H1 (cell line): ENCODE results near the gene ADAMTSL2. TPM values are rescaled to one million over a fixed set of nuclear protein-coding genes. Genes with fewer than 3 reads are reported as not detected.

Experiments
- CTCF ChIA-PET: fragments of 300-600 bp; sonication (Branson Sonifier 250); formaldehyde crosslinking; loops from one replicate; lab custom pipeline; 2021; ENCODE audit not compliant: partially characterized antibody; lab: Charles Lee
- POLR2A ChIA-PET: fragments of 300-600 bp; sonication (Branson Sonifier 250); formaldehyde crosslinking; loops from one replicate; lab custom pipeline; 2021; ENCODE audit warnings: inconsistent platforms; ENCODE audit not compliant: partially characterized antibody; lab: Charles Lee
- DNase-seq, 2 experiments: peaks; one replicate each; pipeline versions ENCODE4 v3.0.0 to v3.0.0-alpha.2; 2010 to 2022; ENCODE audit warnings: low spot score in 2 of 2, low read depth in 1 of 2, mixed read lengths in 1 of 2
- FAIRE-seq: peaks from 2 replicates; lab custom pipeline; 2011; peaks lifted over from hg19 to GRCh38; lab: Jason Lieb, UNC
- H2AFZ ChIP-seq: 2 replicates; pipeline ENCODE4 v1.8.1; 2012; ENCODE audit warnings: low read length, inconsistent platforms
- H2AK5ac ChIP-seq: 2 replicates; pipeline ENCODE4 v1.6.1; 2013; ENCODE audit warnings: low read depth, low read length
- H2BK120ac ChIP-seq: replicated peaks from 2 replicates; pipeline ENCODE3; 2013; ENCODE audit warnings: low read depth, low read length, inconsistent platforms
- H2BK12ac ChIP-seq: 2 replicates; pipeline ENCODE4 v1.6.1; 2013; ENCODE audit warnings: low read depth, low read length
- H2BK15ac ChIP-seq: 2 replicates; pipeline ENCODE4 v1.6.1; 2013; ENCODE audit warnings: low read length
- H2BK20ac ChIP-seq: 2 replicates; pipeline ENCODE4 v1.6.1; 2013; ENCODE audit warnings: low read length
- H2BK5ac ChIP-seq: 2 replicates; pipeline ENCODE4 v1.6.1; 2013; ENCODE audit warnings: low read depth, low read length
- H3K14ac ChIP-seq: 2 replicates; pipeline ENCODE4 v1.6.1; 2013; ENCODE audit warnings: inconsistent platforms; ENCODE audit not compliant: insufficient read length
- H3K18ac ChIP-seq: 2 replicates; pipeline ENCODE4 v1.6.1; 2013; ENCODE audit warnings: low read length; ENCODE audit errors: extremely low read depth
- H3K23ac ChIP-seq: 2 replicates; pipeline ENCODE4 v1.6.1; 2013; ENCODE audit warnings: inconsistent platforms; ENCODE audit not compliant: insufficient read length
- H3K23me2 ChIP-seq: 2 replicates; pipeline ENCODE4 v1.6.1; 2013; ENCODE audit warnings: low read depth, low read length
- H3K27ac ChIP-seq: 2 replicates; pipeline ENCODE4 v1.6.1; 2011; ENCODE audit warnings: low read depth, low read length, inconsistent platforms
- H3K27me3 ChIP-seq, 4 experiments: replicated peaks in 1 of 4; 1 replicate in 1 of 4; 2 replicates in 3 of 4; pipeline versions ENCODE4 v1.6.1 to v1.8.1; 2011 to 2013; ENCODE audit warnings: low read length in 3 of 4, mild to moderate bottlenecking in 3 of 4, inconsistent platforms in 2 of 4, mixed read lengths in 2 of 4, moderate library complexity in 1 of 4; ENCODE audit not compliant: control insufficient read depth in 3 of 4, insufficient read depth in 3 of 4; ENCODE audit errors: extremely low read depth in 1 of 4
- H3K36me3 ChIP-seq, 4 experiments: 2 replicates each; pipeline versions ENCODE4 v1.6.1 to v1.8.1; 2011 to 2013; ENCODE audit warnings: mild to moderate bottlenecking in 4 of 4, low read length in 3 of 4, moderate library complexity in 2 of 4, control low read depth in 1 of 4, inconsistent platforms in 1 of 4; ENCODE audit not compliant: insufficient read depth in 4 of 4, control insufficient read depth in 2 of 4
- H3K4ac ChIP-seq: replicated peaks from 2 replicates; pipeline ENCODE3; 2013; ENCODE audit warnings: low read length, low read depth, mixed read lengths, inconsistent platforms; ENCODE audit not compliant: insufficient read length
- H3K4me1 ChIP-seq, 4 experiments: replicated peaks in 1 of 4; 1 replicate in 1 of 4; 2 replicates in 3 of 4; pipeline versions ENCODE4 v1.6.1 to v1.8.1; 2011 to 2013; ENCODE audit warnings: low read length in 3 of 4, inconsistent platforms in 2 of 4, mixed read lengths in 1 of 4; ENCODE audit not compliant: insufficient read depth in 4 of 4, control insufficient read depth in 3 of 4
- H3K4me2 ChIP-seq, 2 experiments: 2 replicates each; pipeline versions ENCODE4 v1.6.1 to v1.8.1; 2011 to 2013; ENCODE audit warnings: low read depth in 2 of 2, low read length in 2 of 2, control low read depth in 1 of 2, inconsistent platforms in 1 of 2, mild to moderate bottlenecking in 1 of 2; ENCODE audit not compliant: insufficient read depth in 1 of 2
- H3K4me3 ChIP-seq, 4 experiments: fragments of 200-600, 300-600 bp in 1 of 4; sonication (generic), shearing (Covaris generic), sonication (Bioruptor Twin) in 1 of 4; 2 replicates each; pipeline versions ENCODE4 v1.5.1 to v1.8.1; 2011 to 2016; ENCODE audit warnings: low read length in 4 of 4, low read depth in 3 of 4, control low read depth in 2 of 4, inconsistent platforms in 2 of 4, mild to moderate bottlenecking in 2 of 4, mixed read lengths in 1 of 4, moderate library complexity in 1 of 4; ENCODE audit not compliant: insufficient read depth in 2 of 4; ENCODE audit errors: extremely low read depth in 1 of 4
- H3K56ac ChIP-seq: replicated peaks from 2 replicates; pipeline ENCODE3; 2013; ENCODE audit warnings: low read depth, mild to moderate bottlenecking, mixed read lengths, low read length, inconsistent platforms; ENCODE audit not compliant: insufficient read length
- H3K79me1 ChIP-seq: 2 replicates; pipeline ENCODE4 v1.6.1; 2013; ENCODE audit warnings: low read depth, low read length, control low read depth
- H3K79me2 ChIP-seq, 2 experiments: 2 replicates each; pipeline versions ENCODE4 v1.6.1 to v1.8.1; 2012 to 2013; ENCODE audit warnings: low read length in 2 of 2, mild to moderate bottlenecking in 2 of 2, inconsistent platforms in 1 of 2; ENCODE audit not compliant: insufficient read depth in 2 of 2, control insufficient read depth in 1 of 2
- H3K9ac ChIP-seq, 4 experiments: replicated peaks in 1 of 4; 1 replicate in 1 of 4; 2 replicates in 3 of 4; pipeline versions ENCODE4 v1.6.1 to v1.8.1; 2011 to 2013; ENCODE audit warnings: low read depth in 3 of 4, low read length in 3 of 4, control low read depth in 2 of 4, mild to moderate bottlenecking in 2 of 4, moderate library complexity in 2 of 4, inconsistent platforms in 1 of 4; ENCODE audit errors: extremely low read depth in 1 of 4
- H3K9me3 ChIP-seq, 2 experiments: 2 replicates each; pipeline versions ENCODE4 v1.6.1 to v1.8.1; 2012 to 2013; ENCODE audit warnings: mild to moderate bottlenecking in 2 of 2, moderate library complexity in 2 of 2, control low read depth in 1 of 2, inconsistent platforms in 1 of 2, low read depth in 1 of 2, low read length in 1 of 2, mixed read lengths in 1 of 2; ENCODE audit not compliant: insufficient read depth in 2 of 2
- H4K20me1 ChIP-seq, 2 experiments: replicated peaks in 1 of 2; 2 replicates each; pipeline versions ENCODE3 to v1.8.1; 2011 to 2013; ENCODE audit warnings: inconsistent platforms in 2 of 2, low read length in 2 of 2, mild to moderate bottlenecking in 1 of 2; ENCODE audit not compliant: insufficient read depth in 2 of 2, control insufficient read depth in 1 of 2
- H4K5ac ChIP-seq: 2 replicates; pipeline ENCODE4 v1.6.1; 2013; ENCODE audit warnings: low read length, low read depth, mixed read lengths, inconsistent platforms; ENCODE audit not compliant: insufficient read length
- H4K8ac ChIP-seq: 2 replicates; pipeline ENCODE4 v1.8.0; 2013; ENCODE audit warnings: mild to moderate bottlenecking, moderate library complexity, low read length, inconsistent platforms; ENCODE audit not compliant: insufficient read depth; ENCODE audit errors: extremely low read depth
- H4K91ac ChIP-seq: replicated peaks from 2 replicates; pipeline ENCODE3; 2013; ENCODE audit warnings: low read length, mixed read lengths, inconsistent platforms; ENCODE audit not compliant: insufficient read length
- BRCA1 ChIP-seq: IDR thresholded peaks from 2 replicates; pipeline ENCODE4 v1.6.1; 2012; ENCODE audit warnings: low read depth, low read length, improper control_type of control experiment
- HDAC2 ChIP-seq, 2 experiments: fragments of 300-600 bp in 1 of 2; sonication (generic) in 1 of 2; IDR thresholded peaks; 2 replicates each; pipeline ENCODE4 v1.6.1; 2011 to 2012; ENCODE audit warnings: low read depth in 2 of 2, low read length in 2 of 2, mild to moderate bottlenecking in 2 of 2, moderate library complexity in 2 of 2, borderline replicate concordance in 1 of 2, inconsistent platforms in 1 of 2
- KDM5A ChIP-seq: fragments of 200-600 bp; IDR thresholded peaks from 2 replicates; pipeline ENCODE4 v1.7.1; 2012; ENCODE audit warnings: mild to moderate bottlenecking, low read length, inconsistent platforms, mixed read lengths
- MAFK ChIP-seq: IDR thresholded peaks from 2 replicates; pipeline ENCODE4 v1.6.1; 2012; ENCODE audit warnings: low read depth, mild to moderate bottlenecking, improper control_type of control experiment, low read length
- POLR2A ChIP-seq, 2 experiments: IDR thresholded peaks; 1 replicate in 1 of 2; 2 replicates in 1 of 2; pipeline ENCODE4 v1.6.1; 2011; ENCODE audit warnings: low read depth in 2 of 2, low read length in 2 of 2, mild to moderate bottlenecking in 2 of 2; ENCODE audit errors: control extremely low read depth in 1 of 2
- POLR2AphosphoS5 ChIP-seq: IDR thresholded peaks from 2 replicates; pipeline ENCODE4 v1.6.1; 2011; ENCODE audit warnings: low read depth, low read length
- TAF7 ChIP-seq: optimal IDR thresholded peaks from 2 replicates; pipeline ENCODE3; 2011; ENCODE audit warnings: low read depth, mild to moderate bottlenecking, inconsistent platforms, low read length, moderate library complexity, borderline replicate concordance
- WGBS, 2 experiments: shearing (Covaris generic) in 1 of 2; methylation state at CpG; one replicate each; pipeline versions ENCODE4 v1.1.6 to v1.1.7; 2013 to 2015; ENCODE audit warnings: low lambda C conversion rate in 2 of 2, mixed read lengths in 2 of 2, inconsistent platforms in 1 of 2, low coverage in 1 of 2, missing lambda C conversion rate in 1 of 2; ENCODE audit not compliant: insufficient replicate concordance in 2 of 2, insufficient coverage in 1 of 2, insufficient read length in 1 of 2; ENCODE audit errors: extremely low coverage in 1 of 2, missing lambda C conversion rate in 1 of 2; 5-methylcytosine and 5-hydroxymethylcytosine counted together
- polyA plus RNA-seq, 7 experiments: library from polyadenylated mRNA; depleted of rRNA in 3 of 7; stranded (reverse) in 5 of 7; unstranded in 2 of 7; fragments of >200 nt in 5 of 7; fragments of 200-250 nt in 2 of 7; gene quantifications; 1 replicate in 5 of 7; 2 replicates in 1 of 7; 4 replicates in 1 of 7; pipeline versions ENCODE4 v1.2.1 to v1.2.3, GENCODE V29; 2011 to 2013; ENCODE audit warnings: missing spikeins in 2 of 7, mixed read lengths in 2 of 7
- total RNA-seq: library from RNA; stranded (reverse); fragmentation: NEBNext Ultra II Directional; extraction: Animal tissue kit (Norgen Biotek cat#: 25700); gene quantifications from 2 replicates; pipeline ENCODE4 v1.2.1, GENCODE V29; 2021
- TF ChIP-seq, protein P1 (sequence below): IDR thresholded peaks from 2 replicates; pipeline ENCODE4 v1.6.1; 2011; ENCODE audit warnings: low read length, improper control_type of control experiment
- TF ChIP-seq, protein P2 (sequence below): IDR thresholded peaks from 2 replicates; pipeline ENCODE4 v1.6.1; 2012; ENCODE audit warnings: low read length, inconsistent platforms
- TF ChIP-seq, protein P3 (sequence below): IDR thresholded peaks from 2 replicates; pipeline ENCODE4 v1.6.1; 2012; ENCODE audit warnings: inconsistent platforms

ADAMTSL2 gene
- total and polyA plus RNA-seq, 2 of the 8 experiments (the other 6 are each of a cell fraction or from before 2014, with no cell fraction given): 0.74 to 0.76 TPM

DNA sequence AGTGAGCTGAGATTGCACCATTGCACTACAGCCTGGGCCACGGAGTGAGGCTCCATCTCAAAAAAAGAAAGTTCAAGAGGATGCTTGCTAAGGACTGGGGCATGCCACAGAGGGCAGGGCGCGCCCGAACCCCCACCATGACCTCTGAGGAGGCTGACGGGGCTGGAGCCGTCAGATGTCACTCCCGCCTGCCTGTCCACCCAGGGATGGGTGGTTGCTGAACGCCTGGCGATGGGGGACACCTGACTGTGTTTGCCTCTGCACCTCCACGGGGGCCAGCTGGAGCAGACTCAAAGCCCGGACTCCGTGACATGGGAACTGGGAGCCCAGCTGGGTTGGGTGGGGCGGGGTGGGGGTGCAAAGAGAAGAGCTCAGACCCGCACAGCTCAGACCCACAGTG, 31.9 kb downstream of the ADAMTSL2 start:
- Histone ChIP-seq H3K56ac (no peak overlapping the region), H2BK12ac (no peak overlapping the region), H3K18ac (no peak overlapping the region), H3K23me2 (no peaks in the 10 kb centered on the region), H2BK15ac (no peak overlapping the region), H3K23ac (no peak overlapping the region), H3K79me1 (no peaks in the 10 kb centered on the region), H3K36me3 (no peaks in the 10 kb centered on the region), H4K5ac (no peak overlapping the region), H3K14ac (no peak overlapping the region), H3K27me3 (no peaks in the 10 kb centered on the region; a peak in 1 of 7 replicates), H3K4me1 (peaks cover 0 to 11% (median 5%) of the 10 kb centered on the region in 4 experiments; a peak in 4 of 7 replicates), H3K79me2 (no peaks in the 10 kb centered on the region), H3K4ac (no peak overlapping the region), H3K27ac (no peak overlapping the region), H2BK5ac (no peak overlapping the region), H3K4me2 (no peak overlapping the region), H2BK120ac (no peak overlapping the region), H2BK20ac (no peak overlapping the region), H4K8ac (no peak overlapping the region), H2AK5ac (no peak overlapping the region), H3K4me3 (no peak overlapping the region), H4K91ac (no peak overlapping the region), H3K9me3 (no peaks in the 10 kb centered on the region), H3K9ac (no peak overlapping the region), H2AFZ (no peak overlapping the region), H4K20me1 (no peaks in the 10 kb centered on the region)
- CTCF ChIA-PET: interaction anchor here (0.6 to 1.9 kb wide), 6 partner anchors 10 to 98 kb away, joined by 3 to 5 read pairs (median 4); no protein-coding TSS in a partner anchor
- WGBS, 2 experiments: 90% methylated on average over 13 of the region's 14 CpGs; no CpG with 5 or more reads in 1 of the 2 experiments
- FAIRE-seq (no peak), DNase-seq (no peak)
- POLR2A ChIA-PET: interaction anchor here (2.0 kb wide), 1 partner anchor 23 kb away, joined by 9 read pairs; no protein-coding TSS in a partner anchor
- TF ChIP-seq BRCA1: no peak
- TF ChIP-seq, protein P1, sequence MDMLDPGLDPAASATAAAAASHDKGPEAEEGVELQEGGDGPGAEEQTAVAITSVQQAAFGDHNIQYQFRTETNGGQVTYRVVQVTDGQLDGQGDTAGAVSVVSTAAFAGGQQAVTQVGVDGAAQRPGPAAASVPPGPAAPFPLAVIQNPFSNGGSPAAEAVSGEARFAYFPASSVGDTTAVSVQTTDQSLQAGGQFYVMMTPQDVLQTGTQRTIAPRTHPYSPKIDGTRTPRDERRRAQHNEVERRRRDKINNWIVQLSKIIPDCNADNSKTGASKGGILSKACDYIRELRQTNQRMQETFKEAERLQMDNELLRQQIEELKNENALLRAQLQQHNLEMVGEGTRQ: no peak
- no peak for TF ChIP-seq POLR2AphosphoS5
- TF ChIP-seq, protein P2, sequence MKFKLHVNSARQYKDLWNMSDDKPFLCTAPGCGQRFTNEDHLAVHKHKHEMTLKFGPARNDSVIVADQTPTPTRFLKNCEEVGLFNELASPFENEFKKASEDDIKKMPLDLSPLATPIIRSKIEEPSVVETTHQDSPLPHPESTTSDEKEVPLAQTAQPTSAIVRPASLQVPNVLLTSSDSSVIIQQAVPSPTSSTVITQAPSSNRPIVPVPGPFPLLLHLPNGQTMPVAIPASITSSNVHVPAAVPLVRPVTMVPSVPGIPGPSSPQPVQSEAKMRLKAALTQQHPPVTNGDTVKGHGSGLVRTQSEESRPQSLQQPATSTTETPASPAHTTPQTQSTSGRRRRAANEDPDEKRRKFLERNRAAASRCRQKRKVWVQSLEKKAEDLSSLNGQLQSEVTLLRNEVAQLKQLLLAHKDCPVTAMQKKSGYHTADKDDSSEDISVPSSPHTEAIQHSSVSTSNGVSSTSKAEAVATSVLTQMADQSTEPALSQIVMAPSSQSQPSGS: no peak
- TF ChIP-seq POLR2A (IDR thresholded peaks at IDR 0.05; ENCODE audit: control extremely low read depth in 1 of 2, low read depth in 2 of 2, low read length in 2 of 2): no peak
- no peak for TF ChIP-seq TAF7
- TF ChIP-seq, protein P3, sequence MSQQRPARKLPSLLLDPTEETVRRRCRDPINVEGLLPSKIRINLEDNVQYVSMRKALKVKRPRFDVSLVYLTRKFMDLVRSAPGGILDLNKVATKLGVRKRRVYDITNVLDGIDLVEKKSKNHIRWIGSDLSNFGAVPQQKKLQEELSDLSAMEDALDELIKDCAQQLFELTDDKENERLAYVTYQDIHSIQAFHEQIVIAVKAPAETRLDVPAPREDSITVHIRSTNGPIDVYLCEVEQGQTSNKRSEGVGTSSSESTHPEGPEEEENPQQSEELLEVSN: no peak
- no peak for TF ChIP-seq MAFK
- no peak for TF ChIP-seq HDAC2 (IDR thresholded peaks at IDR 0.05; ENCODE audit: borderline replicate concordance in 1 of 2, low read depth in 2 of 2, low read length in 2 of 2)
- TF ChIP-seq KDM5A: no peak
